Fibroblast of villous mesenchyme (primary cell): Measurements from ENCODE around the gene CCDC24. TPM values are rescaled to one million over a fixed set of nuclear protein-coding genes. Genes with fewer than 3 reads are reported as not detected.

Experiments
- DNase-seq: peaks from one replicate; pipeline ENCODE4 v3.0.0-alpha.2; 2010; ENCODE audit warnings: low read depth
- H3K4me3 ChIP-seq: 2 replicates; pipeline ENCODE4 v1.5.1; 2011; ENCODE audit warnings: low read depth, mild to moderate bottlenecking, low read length
- total RNA-seq: library from RNA; depleted of rRNA; stranded (reverse); fragments of >200 nt; gene quantifications from 2 replicates; pipeline ENCODE4 v1.2.3, GENCODE V29; 2012
- TF ChIP-seq, protein P1 (sequence below): IDR thresholded peaks from 2 replicates; pipeline ENCODE4 v1.5.1; 2012; ENCODE audit warnings: low read depth, mild to moderate bottlenecking, low read length; ENCODE audit not compliant: insufficient read depth

CCDC24 gene
- total RNA-seq, 1 donor = 4.7 TPM

DNA sequence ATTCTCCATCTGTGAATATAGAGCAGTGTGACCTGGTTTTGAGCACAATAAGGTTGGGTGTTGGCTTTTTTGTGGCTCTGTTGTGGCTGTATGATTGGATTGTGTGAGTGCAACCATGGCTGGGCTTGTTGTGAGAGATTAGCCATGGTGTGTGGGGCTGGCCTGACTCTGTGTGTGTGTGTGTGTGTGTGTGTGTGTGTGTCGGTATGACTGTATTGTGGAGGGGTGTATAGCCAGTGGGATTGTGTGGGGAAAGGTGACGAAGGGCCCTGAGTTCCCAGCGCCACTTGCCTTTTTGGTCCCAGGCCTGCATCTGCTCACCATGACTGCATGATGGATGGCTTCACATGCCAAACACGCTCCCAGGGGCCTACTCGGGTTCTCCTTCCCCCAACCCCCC, 45.8 kb downstream of the CCDC24 start:
- DNase-seq = no peak
- H3K4me3 ChIP-seq = no peak overlapping the region
- TF ChIP-seq, protein P1, sequence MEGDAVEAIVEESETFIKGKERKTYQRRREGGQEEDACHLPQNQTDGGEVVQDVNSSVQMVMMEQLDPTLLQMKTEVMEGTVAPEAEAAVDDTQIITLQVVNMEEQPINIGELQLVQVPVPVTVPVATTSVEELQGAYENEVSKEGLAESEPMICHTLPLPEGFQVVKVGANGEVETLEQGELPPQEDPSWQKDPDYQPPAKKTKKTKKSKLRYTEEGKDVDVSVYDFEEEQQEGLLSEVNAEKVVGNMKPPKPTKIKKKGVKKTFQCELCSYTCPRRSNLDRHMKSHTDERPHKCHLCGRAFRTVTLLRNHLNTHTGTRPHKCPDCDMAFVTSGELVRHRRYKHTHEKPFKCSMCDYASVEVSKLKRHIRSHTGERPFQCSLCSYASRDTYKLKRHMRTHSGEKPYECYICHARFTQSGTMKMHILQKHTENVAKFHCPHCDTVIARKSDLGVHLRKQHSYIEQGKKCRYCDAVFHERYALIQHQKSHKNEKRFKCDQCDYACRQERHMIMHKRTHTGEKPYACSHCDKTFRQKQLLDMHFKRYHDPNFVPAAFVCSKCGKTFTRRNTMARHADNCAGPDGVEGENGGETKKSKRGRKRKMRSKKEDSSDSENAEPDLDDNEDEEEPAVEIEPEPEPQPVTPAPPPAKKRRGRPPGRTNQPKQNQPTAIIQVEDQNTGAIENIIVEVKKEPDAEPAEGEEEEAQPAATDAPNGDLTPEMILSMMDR = no peak

DNA sequence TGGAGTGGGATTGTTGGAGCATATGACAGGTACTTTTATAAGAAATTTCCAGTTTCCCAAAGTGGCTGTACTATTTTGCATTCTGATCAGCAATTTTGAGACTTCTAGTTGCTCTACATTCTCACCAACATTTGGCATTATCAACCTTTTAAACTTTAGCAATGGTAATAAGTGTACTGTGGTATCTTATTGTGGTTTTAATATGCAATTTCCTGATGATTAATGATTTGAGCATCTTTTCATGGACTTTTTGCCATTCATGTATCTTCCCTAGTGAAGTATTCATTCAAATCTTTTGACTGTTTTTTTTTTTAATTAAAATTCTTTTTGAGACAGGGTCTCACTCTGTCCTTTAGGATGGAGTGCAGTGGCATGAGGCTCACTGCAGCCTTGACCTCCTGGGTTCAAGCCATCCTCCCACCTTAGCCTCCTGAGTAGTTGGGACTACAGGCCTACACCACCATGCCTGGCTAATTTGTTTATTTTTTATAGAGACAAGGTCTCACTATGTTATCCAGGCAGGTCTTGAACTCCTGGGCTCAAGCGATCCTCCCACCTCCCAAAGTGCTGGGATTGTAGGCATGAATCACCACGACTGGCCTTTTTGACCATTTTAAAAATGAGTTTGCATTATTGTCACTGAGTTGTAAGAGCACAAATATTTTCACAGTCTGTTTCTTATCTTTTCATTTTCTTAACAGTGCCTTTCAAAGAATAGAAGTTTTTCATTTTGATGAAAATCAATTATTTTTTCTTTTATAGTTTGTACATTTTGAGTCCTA, 47.7 kb downstream of the CCDC24 start:
- TF ChIP-seq, protein P1 = no peak
- no peak overlapping the region for H3K4me3 ChIP-seq
- DNase-seq = no peak

DNA sequence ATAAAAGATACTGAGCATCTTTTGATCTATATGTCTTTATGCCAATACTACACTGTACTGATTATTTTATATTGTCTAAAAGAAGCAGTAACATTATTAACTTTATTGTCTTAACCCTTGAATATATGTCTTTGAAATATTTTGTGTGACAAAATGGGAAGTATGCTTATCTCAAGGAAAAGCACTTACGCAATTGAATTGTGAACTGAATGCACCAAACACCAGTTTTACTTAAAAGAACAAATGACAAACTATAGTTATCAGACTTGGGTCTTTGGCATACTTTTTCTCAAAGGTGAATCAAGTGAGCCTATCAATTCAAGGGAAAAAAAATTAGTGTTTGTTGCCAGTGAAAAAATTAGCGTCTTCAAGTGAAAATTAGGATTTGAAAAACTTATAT, 49.0 kb downstream of the CCDC24 start:
- DNase-seq = no peak
- TF ChIP-seq, protein P1 = no peak
- H3K4me3 ChIP-seq = no peak overlapping the region

DNA sequence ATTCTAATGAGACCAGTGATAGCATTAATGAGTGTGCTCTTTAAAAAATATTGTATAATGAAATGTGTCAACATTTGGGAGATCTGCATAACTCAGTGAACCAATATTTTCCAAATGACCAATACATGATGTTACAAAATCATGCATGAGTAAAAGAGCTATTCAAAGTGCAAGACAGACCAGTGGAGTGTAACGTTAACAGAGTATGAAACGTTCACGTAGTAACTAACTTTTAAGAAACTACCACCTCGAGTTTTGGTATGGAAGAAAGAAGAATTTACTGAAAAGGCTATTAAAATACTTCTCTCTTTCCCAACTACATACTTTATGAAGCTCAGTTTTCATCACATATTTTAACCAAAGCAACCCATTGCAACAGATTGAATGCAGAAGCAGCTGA, 49.4 kb downstream of the CCDC24 start:
- DNase-seq = peak; percentile 23
- H3K4me3 ChIP-seq = no peak overlapping the region
- TF ChIP-seq, protein P1 = no peak

DNA sequence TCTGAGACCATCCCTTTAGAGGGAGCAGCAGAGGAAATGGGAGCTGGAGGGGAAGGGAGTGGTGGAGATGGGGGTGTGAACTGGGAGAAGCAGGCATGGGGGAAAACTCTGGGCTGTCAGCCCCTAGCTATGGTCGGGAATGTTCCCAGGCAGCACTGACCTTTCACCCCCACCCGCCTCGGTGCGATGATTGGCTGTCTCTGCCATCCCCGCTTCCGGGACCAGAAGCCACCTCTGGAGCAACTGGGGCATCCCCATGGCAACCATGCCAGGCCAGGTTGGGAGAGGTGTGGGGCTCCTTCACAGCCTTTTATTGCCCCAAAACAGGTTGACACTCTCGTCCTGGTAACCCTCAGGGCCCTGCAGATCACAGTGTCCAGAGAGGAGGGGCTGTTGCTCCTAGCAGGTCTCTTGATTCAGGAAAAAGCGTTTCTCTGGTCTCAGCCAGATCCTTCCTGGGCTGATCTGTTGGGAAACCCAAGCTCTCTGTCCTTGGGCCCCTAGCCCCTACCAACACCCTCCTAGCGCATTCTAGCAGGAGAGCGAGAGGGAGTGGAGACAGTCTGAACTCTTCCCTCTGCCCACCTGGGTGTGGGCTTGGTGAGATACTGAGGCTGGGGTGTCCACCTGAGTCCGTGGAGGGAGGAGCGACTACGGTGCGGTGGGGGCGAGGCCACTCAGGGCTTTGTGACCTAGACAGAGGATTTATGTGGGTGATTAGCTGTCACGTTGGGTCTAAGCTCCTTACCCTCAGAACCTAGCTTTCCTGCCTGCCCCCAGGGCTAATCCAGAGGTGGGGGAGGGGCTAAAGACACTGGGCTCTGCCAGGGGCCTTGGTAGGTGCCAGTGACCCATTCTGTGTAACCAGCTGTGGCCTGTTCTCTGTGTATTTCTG, 52.0 kb downstream of the CCDC24 start:
- TF ChIP-seq, protein P1 = no peak
- H3K4me3 ChIP-seq = no peak overlapping the region
- no peak for DNase-seq

DNA sequence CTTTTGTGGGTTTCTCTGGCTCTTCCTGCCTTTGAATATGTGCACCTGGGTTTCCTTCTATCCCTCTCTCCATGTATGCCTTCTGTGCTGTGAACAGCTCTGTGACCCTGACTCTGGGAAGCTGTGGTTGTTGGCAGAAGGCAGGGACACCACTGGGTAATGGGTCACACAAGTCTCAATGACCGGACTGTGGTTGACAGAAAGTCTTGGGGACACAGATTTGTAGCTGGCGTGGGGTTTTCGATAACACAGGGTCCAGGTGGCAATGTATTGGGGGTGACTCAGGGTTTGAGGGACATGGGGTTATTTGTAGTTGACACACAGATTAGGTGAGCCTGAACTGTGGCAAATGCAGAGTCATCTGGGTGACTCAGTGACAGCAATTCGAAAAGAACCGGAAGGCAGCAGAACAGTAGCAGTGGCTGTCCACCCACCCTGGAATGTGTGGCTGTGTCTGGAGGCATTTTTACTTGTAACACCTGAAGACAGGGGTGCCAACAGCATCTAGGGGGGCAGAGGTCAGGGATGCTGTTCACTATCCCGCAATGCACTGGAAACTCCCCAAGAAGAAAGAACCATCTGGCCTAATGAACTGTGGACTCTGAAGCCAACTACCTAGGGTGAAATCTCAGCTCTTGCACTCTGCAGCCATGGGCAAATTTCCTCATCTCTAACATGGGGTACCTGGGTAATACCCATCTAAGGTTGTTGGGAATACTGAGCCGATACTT, 52.8 kb downstream of the CCDC24 start:
- H3K4me3 ChIP-seq = no peak overlapping the region
- no peak for DNase-seq
- TF ChIP-seq, protein P1 = no peak
